ENCODE data around the gene PCSK1N. TPM values are rescaled to one million over a fixed set of nuclear protein-coding genes. Genes with fewer than 3 reads are reported as not detected.

PCSK1N gene, protein sequence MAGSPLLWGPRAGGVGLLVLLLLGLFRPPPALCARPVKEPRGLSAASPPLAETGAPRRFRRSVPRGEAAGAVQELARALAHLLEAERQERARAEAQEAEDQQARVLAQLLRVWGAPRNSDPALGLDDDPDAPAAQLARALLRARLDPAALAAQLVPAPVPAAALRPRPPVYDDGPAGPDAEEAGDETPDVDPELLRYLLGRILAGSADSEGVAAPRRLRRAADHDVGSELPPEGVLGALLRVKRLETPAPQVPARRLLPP
- total RNA-seq = under 1 TPM; 0.38 to 0.91 TPM

GRCh38 chrX:48835524-48836329 is at the start of gene PCSK1N:
TSS of gene PCSK1N (minus strand) at chrX:48835610. CDS start at chrX:48835532, 78 bp downstream.

DNA sequence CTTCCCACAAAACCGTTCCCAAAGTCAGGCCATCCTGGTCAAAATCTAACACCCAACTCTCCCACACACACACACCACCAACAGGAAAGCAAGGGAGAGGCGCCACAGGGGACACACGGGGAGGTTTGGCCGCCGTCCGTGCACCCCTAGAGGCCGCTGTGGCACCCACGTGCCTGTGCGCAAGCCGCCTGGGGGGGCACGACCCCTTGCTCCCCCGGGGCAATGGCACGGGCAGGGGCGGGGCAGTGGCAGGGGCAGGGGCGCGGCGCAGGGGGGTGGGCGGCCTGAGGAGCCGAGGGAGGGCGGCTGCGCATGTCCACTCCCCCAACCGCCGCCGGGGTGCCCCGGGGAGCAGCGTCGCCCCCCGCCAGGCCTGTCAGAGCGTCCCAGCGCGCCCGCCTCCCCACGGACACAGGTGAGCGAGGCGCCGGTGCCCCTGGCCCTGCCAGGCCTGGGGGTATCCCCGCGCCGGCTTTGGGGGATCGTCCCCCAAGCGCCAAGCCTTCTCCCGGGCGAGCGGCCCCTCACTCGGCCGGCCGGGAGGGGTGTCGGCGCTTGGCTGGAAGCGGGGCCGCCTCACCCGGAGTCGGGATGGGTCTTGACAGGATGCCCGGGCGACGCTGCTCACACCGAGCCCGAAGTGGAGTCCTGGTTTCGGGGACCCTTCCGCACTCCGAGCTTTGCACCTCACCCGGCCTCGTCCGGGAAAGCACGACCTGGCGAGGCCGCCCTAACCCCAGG is 9.1 kb downstream of the PCSK1N start, which contains the start of gene ERAS:
ERAS (plus strand) TSS at position 379 of the 741 bp plus-strand sequence. CDS start 2,611 bp downstream, outside the sequence.

DNA sequence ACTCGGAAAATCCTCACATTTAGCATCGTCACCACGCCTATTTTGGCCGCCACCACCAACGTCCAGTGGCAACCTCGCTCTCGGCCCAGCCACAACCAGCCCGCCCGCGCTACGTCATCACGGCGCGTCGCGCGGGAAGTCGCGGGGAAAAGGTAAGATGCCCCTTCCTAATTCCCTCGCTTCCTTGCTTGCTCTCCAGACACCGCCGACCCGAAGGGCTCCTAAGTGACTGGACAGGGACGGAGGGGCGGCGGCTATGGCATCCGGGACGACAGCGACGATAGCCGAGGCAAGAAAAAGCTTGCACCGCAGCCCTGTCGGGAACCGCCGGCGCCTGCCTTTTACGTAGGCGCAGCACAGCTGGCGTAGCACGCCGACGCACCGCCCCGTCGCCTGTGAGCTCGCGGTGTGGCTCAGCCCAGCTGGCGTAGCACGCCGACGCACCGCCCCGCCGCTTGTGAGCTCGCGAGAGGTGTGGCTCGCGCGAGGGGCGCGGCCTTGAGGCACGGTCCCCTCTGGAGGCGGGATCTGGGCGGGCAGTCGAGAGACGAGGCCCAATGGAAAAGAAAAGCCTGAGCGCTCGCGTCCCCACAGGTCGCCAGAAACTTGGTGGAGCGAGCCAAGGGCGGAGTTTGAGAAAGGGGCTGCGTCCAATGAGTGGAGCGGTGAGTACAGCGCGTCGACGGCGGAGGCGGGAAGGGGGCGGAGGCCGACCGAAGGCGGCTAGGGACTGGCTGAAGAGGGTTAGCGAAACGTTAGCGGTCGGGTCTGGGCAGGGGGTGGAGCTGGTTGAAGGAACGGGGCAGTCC is 33.9 kb downstream of the PCSK1N start, which contains the start of gene HDAC6:
HDAC6 (plus strand) TSS at position 788 of the 809 bp plus-strand sequence. CDS start 626 bp downstream, outside the sequence.

GRCh38 chrX:48786341-48786800 is 49.0 kb downstream of the PCSK1N start, which contains the start of gene GATA1:
TSS of gene GATA1 (plus strand) at chrX:48786590. CDS start at chrX:48791110, 4,520 bp downstream.

Other genes starting within 250 kb of the PCSK1N start
- gene WDR13, start 238.1 kb downstream of the PCSK1N start, total RNA-seq = 10 to 100 TPM; 54.1 to 56.9 TPM
- 100 to 1,000 TPM; 155 to 171 TPM for gene WAS, start 151.8 kb downstream of the PCSK1N start, total RNA-seq
- 10 to 100 TPM; 22.9 to 24.2 TPM for gene SUV39H1, start 138.9 kb downstream of the PCSK1N start, total RNA-seq
- gene GLOD5, start 73.9 kb downstream of the PCSK1N start, total RNA-seq = not detected
- not detected for gene GATA1, start 49.0 kb downstream of the PCSK1N start, total RNA-seq
- 100 to 1,000 TPM; 103 to 104 TPM for gene HDAC6, start 33.5 kb downstream of the PCSK1N start, total RNA-seq
- gene ERAS, start 9.1 kb downstream of the PCSK1N start, total RNA-seq = not detected
- 10 to 100 TPM; 38.8 to 39.9 TPM for gene TIMM17B, start 62.2 kb upstream of the PCSK1N start, total RNA-seq
- 10 to 100 TPM; 93.7 to 97.5 TPM for gene PQBP1, start 62.3 kb upstream of the PCSK1N start, total RNA-seq
- 10 to 100 TPM; 17.7 to 21.5 TPM for gene SLC35A2, start 76.0 kb upstream of the PCSK1N start, total RNA-seq
- 100 to 1,000 TPM; 297 to 304 TPM for gene PIM2, start 83.4 kb upstream of the PCSK1N start, total RNA-seq
- 10 to 100 TPM; 54.1 to 55.2 TPM for gene OTUD5, start 122.0 kb upstream of the PCSK1N start, total RNA-seq
- 1 to 10 TPM; 3.5 to 4.2 TPM for gene KCND1, start 136.2 kb upstream of the PCSK1N start, total RNA-seq
- 100 to 1,000 TPM in 1 of 2 experiments, 10 to 100 TPM in 1; 97.9 to 104 TPM for gene GRIPAP1, start 166.7 kb upstream of the PCSK1N start, total RNA-seq
- 10 to 100 TPM; 25.8 to 26.5 TPM for gene TFE3, start 207.7 kb upstream of the PCSK1N start, total RNA-seq
- gene CCDC120, start 223.4 kb upstream of the PCSK1N start, total RNA-seq = 1 to 10 TPM; 7.5 TPM
- gene PRAF2, start 238.4 kb upstream of the PCSK1N start, total RNA-seq = 10 to 100 TPM; 23.8 to 26.7 TPM
- 10 to 100 TPM; 63.5 to 66.2 TPM for gene WDR45, start 244.3 kb upstream of the PCSK1N start, total RNA-seq